Measurements from ENCODE around the gene FBXW8. TPM values are rescaled to one million over a fixed set of nuclear protein-coding genes. Genes with fewer than 3 reads are reported as not detected.

Gene FBXW8
- total RNA-seq, 2 donors from 2014 or later: 8.6 to 8.7 TPM

DNA sequence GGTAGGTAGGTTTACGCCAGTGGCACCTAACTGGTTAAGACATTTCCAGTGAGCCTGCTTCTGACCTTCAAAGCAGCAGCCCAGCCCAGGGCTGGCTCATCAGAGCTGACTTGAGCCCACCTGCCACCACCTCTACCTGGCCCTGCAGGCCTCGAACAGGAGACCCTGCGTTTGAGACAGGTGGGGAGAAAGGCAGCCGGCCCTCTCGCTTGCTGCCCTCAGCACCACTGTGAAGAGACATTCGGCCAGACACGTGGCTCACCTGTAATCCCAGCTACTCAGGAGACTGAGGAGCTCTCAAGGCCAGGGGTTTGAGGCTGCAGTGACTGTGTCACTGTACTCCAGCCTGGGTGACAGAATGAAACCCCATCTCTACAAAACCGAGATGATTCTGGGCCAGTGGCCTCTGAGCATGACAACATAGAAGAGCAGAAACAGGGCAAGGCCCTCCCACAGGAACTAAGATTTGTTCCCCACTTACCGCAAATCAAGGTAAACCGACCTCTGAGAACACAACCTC lies 114.3 kb downstream of the FBXW8 start:
- peaks cover 7% of the 10 kb centered on the region for H3K4me1 Mint-ChIP-seq
- no peaks in the 10 kb centered on the region for H3K27me3 Mint-ChIP-seq
- H3K4me3 Mint-ChIP-seq: peak overlapping the region; percentile 61
- no peaks in the 10 kb centered on the region for H3K9me3 ChIP-seq (ENCODE audit: control insufficient read depth, low read length, poor library complexity, severe bottlenecking)
- H3K36me3 Mint-ChIP-seq (ENCODE audit: low read depth): peaks cover 9% of the 10 kb centered on the region
- ATAC-seq (peak; percentile 16), DNase-seq (no peak)
- H3K27ac Mint-ChIP-seq: peak overlapping the region; percentile 27

DNA sequence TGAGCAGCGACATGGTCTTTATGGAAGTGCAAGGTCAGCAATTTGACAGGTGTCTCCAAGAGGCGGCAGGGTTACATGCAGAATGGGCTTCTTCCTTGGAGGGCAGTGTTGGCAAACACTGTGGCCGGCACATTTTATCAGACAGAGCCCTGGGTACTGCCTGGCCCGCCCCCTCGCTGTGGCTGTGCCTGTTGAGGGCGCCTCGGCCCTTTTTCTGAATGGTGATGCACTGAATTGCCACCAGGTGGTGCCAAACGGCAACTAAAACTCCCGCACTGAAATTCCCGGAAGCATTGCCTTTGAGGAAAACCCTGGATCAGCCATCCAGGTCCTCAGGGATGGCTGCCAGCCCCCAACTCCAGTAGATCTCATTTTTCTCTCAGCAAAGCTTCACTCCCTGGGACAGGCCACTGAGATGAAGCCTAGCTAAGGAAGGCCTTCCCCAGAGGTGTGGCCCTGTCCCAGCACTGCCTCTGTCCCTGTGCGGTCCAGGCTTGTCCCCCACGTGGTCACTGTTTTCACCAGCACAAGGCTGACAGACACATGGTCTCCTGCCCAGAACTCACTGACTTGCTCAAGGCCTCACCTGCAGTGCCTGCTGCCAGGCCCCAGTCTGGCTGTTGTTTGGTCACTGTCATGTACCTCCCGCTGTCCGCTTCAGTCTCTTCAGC lies 114.9 kb downstream of the FBXW8 start:
- Mint-ChIP-seq H3K36me3 (ENCODE audit: low read depth) (peaks cover 8% of the 10 kb centered on the region), H3K4me3 (no peak overlapping the region), H3K27ac (peak overlapping the region; percentile 27)

DNA sequence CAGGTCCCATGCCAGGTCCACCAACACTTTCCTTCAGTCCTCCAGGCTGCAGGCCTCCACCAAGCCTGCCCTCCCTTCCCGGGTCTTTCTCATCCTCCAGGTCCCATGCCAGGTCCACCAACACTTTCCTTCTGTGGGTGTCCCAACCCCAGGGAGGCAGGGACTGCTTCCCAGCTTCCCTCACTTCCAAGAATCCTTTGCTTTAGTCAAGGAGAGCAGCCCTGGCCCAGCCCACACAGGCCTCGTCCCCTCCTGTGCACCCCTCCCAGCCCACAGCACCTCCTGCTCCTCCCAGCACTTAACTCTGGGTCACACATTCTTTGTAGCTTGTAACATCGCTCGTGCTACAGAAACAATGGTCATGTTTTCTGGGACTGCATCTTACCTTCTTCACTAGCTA lies 115.6 kb downstream of the FBXW8 start:
- ATAC-seq: no peak
- no peaks in the 10 kb centered on the region for H3K9me3 ChIP-seq (ENCODE audit: control insufficient read depth, low read length, poor library complexity, severe bottlenecking)
- Mint-ChIP-seq H3K27ac (no peak overlapping the region), H3K27me3 (no peaks in the 10 kb centered on the region), H3K4me3 (no peak overlapping the region), H3K36me3 (ENCODE audit: low read depth) (peaks cover 8% of the 10 kb centered on the region), H3K4me1 (peaks cover 7% of the 10 kb centered on the region)
- DNase-seq: no peak

More for the DNA sequence above, 114.9 kb downstream of the FBXW8 start:
- no peaks in the 10 kb centered on the region for H3K27me3 Mint-ChIP-seq
- ATAC-seq (peak; percentile 80), DNase-seq (peak in 2 of 3 donors; percentile 25 to 34)
- peaks cover 7% of the 10 kb centered on the region for H3K4me1 Mint-ChIP-seq
- no peaks in the 10 kb centered on the region for H3K9me3 ChIP-seq (ENCODE audit: control insufficient read depth, low read length, poor library complexity, severe bottlenecking)

DNA sequence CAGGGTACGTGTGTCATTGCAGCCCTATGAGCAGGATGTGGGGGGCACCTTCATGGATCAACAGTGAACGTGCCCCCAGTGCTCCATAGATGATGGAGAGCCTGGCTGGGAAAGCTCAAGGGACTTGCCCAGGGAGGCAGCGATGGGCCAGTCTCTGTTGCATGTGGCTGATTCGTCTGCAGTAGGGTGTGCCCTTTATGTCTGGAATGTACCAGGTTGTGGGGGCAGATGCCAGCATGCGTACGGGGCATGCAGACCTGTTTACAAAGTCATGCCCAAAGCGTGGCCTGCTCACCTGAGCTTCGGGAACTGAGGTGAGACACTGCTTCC lies 116.1 kb downstream of the FBXW8 start:
- Mint-ChIP-seq H3K4me1 (peaks cover 7% of the 10 kb centered on the region), H3K27ac (no peak overlapping the region), H3K4me3 (no peak overlapping the region), H3K27me3 (no peaks in the 10 kb centered on the region), H3K36me3 (ENCODE audit: low read depth) (peaks cover 5% of the 10 kb centered on the region)
- ATAC-seq (no peak), DNase-seq (no peak)
- H3K9me3 ChIP-seq (ENCODE audit: control insufficient read depth, low read length, poor library complexity, severe bottlenecking): no peaks in the 10 kb centered on the region

DNA sequence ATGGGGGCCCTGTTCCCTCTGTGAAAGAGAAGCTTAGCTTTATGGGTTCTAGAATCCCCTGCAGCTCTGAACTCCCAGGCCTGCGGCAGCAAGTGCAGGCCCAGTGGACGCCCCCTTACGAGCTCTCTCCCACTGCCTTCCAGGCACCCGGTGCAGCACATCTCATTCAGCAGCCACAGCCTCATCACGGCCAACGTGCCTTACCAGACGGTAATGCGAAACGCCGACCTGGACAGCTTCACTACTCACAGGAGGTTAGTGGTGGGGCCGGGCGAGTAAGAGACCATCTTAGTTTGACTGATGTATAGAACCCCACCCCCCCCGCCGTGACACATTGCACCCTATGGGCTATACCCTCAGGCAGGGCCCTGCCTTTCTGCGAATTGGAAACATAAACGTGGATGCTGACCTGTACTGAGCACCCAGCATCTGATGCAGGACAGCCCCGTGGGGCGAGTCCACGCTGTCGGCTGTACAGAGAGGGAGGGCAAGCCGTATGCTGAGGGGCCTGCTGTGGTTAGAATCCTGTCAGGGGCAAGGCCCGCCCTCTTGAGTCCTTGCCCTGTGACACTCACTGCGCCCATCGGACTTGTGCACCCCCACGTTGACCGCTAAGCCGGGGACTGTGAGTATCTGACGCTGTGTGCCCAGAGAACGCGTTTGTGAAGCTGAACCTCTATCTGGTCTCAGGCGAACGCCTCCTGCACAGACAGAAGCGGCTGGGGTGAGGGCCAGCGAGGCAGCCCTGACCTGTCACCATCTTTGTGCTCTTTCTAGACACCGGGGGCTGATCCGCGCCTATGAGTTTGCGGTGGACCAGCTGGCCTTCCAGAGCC lies 116.7 kb downstream of the FBXW8 start:
- no peak for ATAC-seq
- no peak for DNase-seq
- Mint-ChIP-seq H3K27ac (no peak overlapping the region), H3K36me3 (ENCODE audit: low read depth) (peaks cover 5% of the 10 kb centered on the region), H3K4me3 (no peak overlapping the region), H3K4me1 (peaks cover 9% of the 10 kb centered on the region), H3K27me3 (no peaks in the 10 kb centered on the region)
- no peaks in the 10 kb centered on the region for H3K9me3 ChIP-seq (ENCODE audit: control insufficient read depth, low read length, poor library complexity, severe bottlenecking)

DNA sequence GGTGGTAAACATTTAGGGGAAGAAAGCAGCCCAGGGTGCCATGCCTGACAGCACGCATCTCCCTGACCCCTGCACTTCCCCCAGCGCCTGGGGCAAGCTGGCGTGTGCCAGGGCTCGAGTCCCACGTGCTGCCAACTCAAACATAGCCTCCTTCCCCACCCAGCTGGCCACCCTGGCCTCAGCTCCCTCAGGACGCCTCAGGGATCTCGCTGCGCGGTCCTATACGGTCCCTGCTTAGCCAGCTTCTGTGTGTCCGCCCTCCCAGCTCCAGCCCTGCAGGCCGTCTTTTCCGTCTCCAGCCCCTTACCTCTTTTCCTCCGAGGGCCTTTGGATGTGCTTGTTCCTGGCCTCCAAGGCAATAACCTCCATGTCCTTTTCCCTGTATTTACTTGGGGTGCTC lies 117.5 kb downstream of the FBXW8 start:
- Mint-ChIP-seq H3K4me1 (peaks cover 9% of the 10 kb centered on the region), H3K27ac (peak overlapping the region; percentile 29)

DNA sequence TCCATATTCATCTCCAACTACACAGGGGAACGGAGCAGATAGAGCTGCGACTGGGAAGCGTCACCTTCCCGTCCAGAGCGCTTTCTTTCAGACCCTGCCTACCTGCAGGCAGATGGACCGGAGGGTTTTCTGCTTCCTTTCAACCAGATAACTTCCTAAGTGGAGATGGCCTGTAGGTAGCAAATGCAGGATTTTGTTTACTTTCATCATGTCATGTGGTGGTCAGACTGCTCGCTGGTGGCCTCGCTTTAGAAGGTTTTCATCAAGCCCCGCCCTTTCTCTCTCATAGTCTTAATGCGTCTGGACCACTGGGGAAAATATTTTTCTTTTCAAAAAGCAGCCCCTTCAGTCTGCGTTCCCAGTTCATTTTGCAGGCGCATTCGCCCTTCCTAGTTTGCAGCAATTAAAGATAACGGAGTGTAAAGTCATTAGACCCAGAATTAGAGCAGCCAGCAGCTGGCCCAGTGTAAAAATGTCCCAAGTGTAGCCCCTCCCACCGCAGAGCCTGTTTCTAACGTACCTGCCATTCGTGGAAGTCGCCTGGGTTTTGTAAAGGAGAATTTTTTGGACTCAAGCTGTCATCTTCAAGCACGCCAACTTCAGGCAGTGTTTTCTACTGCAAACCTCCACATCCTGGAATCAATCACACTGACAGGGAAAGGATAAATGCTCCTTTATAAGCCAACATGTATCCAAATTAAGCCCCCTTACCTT lies 119.6 kb downstream of the FBXW8 start:
- ATAC-seq: no peak
- DNase-seq: no peak
- peaks cover 6% of the 10 kb centered on the region for H3K4me1 Mint-ChIP-seq
- H3K36me3 Mint-ChIP-seq (ENCODE audit: low read depth): peaks cover 5% of the 10 kb centered on the region
- peak overlapping the region; percentile 19 for H3K27ac Mint-ChIP-seq
- no peaks in the 10 kb centered on the region for H3K27me3 Mint-ChIP-seq
- H3K9me3 ChIP-seq (ENCODE audit: control insufficient read depth, low read length, poor library complexity, severe bottlenecking): no peaks in the 10 kb centered on the region
- H3K4me3 Mint-ChIP-seq: no peak overlapping the region

More for the DNA sequence above, 117.5 kb downstream of the FBXW8 start:
- no peak for ATAC-seq
- Mint-ChIP-seq H3K27me3 (no peaks in the 10 kb centered on the region), H3K4me3 (no peak overlapping the region), H3K36me3 (ENCODE audit: low read depth) (peaks cover 5% of the 10 kb centered on the region)
- H3K9me3 ChIP-seq (ENCODE audit: control insufficient read depth, low read length, poor library complexity, severe bottlenecking): no peaks in the 10 kb centered on the region
- no peak for DNase-seq

DNA sequence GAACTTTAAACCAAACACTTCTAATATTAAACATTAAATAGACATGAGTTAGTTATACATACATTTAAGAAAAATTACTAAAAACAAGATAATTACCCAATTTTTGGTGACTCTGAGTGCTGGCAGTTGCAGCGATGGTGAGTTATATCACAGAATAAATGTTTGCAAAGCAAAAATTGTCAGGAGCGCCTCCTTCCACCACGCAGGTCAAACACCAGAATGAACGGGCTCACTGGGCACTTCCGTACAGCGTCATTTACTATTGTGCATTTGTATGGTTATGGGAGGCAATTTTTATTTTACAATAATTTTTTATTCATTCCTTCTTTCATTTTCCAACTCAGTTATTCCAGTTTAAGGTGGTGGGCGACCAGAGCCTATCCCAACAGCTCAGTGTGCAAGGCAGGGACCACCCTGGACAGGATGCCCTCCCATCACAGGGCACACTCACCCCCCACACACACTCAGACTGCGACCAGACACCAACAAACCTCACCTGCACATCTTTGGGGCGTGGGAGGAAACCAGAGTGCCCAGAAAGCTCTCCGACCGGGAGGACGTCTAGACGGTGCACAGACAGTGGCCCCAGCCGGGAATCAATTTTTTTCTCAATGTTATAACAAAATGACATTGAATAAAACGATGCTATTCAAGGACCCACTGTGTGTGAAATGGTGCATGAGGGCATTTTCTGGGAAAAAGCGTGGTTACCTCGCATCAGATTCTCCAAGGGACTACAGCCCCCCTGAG lies 121.3 kb downstream of the FBXW8 start:
- peaks cover 2% of the 10 kb centered on the region for H3K4me1 Mint-ChIP-seq
- H3K36me3 Mint-ChIP-seq (ENCODE audit: low read depth): peaks cover 5% of the 10 kb centered on the region
- H3K27me3 Mint-ChIP-seq: no peaks in the 10 kb centered on the region
- no peak overlapping the region for H3K4me3 Mint-ChIP-seq
- DNase-seq (no peak), ATAC-seq (no peak)
- H3K9me3 ChIP-seq (ENCODE audit: control insufficient read depth, low read length, poor library complexity, severe bottlenecking): no peaks in the 10 kb centered on the region
- no peak overlapping the region for H3K27ac Mint-ChIP-seq

DNA sequence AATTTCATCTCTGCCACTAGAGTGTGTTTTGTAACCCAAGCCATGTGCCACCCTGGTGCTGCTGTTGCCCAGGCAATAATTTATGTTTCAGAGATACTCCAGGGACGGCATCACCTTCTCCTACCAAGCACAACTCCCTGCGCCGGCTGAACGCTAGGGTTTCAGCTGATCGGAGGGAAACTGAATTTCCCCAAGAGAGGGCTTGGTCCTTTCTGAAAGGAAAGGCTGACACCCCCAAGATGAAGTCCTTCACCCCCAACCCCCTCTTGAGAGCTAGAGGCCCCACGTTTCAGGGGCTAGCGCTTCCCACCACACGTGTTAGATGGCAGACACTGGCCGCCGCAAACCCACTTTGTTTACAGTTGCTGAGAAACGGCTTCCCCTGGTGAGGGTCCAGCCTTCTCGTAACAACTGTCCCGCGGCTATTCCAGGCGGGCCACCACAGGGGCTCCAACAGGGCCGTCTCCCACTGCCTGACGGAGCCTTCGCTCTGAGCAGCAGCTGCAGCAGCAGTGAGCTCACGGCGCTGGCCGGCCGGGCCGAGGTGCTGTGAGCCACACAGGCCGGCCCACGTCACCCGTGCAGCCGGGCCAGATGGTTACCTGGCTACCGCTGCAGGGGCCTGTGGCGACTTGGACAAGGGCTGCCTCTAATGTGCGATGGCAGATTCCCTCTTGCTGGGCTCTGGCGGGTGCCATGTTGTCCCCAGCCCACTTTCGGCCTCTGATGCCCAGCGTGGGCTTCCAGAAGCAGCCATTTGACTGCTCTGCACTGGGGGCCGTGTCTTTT lies 122.0 kb downstream of the FBXW8 start:
- Mint-ChIP-seq H3K4me1 (peaks cover 2% of the 10 kb centered on the region), H3K27ac (no peak overlapping the region), H3K27me3 (no peaks in the 10 kb centered on the region), H3K36me3 (ENCODE audit: low read depth) (peaks cover 5% of the 10 kb centered on the region), H3K4me3 (no peak overlapping the region)
- ATAC-seq: no peak
- H3K9me3 ChIP-seq (ENCODE audit: control insufficient read depth, low read length, poor library complexity, severe bottlenecking): no peaks in the 10 kb centered on the region
- no peak for DNase-seq

DNA sequence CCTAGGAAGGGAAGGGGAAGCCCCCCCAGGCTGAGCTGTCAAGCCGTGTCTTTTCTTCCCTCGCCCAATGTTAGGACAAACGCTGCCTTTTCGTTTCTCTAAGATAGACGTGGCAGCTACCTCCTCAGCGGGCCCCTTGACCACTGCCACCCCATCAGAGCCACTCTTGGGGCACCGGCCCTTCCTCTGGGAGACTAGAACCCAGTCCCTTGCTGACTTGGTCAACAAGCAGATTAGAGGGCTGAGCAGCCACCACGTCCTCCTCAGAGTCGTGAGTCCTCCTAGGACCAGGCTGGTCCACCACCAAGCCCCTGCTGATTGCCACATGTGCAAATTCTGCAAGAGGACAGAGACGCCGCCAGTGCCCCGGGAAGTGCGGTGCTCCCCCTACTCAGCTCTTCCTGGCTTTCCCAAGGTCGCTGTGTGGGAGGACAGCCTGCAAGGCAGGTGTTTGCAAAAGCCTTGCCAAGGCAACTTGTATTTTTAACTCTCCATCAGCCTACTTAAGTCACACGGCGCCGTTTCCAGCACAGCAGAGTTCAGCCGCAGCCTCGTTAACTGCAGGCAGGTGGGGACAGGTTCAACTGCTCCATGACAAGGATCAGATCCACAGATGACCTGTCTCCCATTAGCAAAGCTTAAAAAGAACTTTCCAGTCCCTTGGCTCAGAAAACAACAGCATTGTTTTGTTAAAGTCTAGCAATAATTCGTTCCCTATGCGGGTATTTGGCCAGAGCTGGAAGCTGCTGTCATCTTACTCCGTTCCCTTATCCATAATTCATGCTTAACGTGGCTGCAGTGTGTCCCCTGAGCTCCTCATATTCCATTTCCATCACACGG lies 122.9 kb downstream of the FBXW8 start:
- H3K27me3 Mint-ChIP-seq: no peaks in the 10 kb centered on the region
- no peak for DNase-seq
- no peak for ATAC-seq
- H3K4me3 Mint-ChIP-seq: peak overlapping the region; percentile 36
- no peaks in the 10 kb centered on the region for H3K9me3 ChIP-seq (ENCODE audit: control insufficient read depth, low read length, poor library complexity, severe bottlenecking)
- H3K27ac Mint-ChIP-seq: no peak overlapping the region
- H3K4me1 Mint-ChIP-seq: peaks cover 2% of the 10 kb centered on the region
- H3K36me3 Mint-ChIP-seq (ENCODE audit: low read depth): peaks cover 5% of the 10 kb centered on the region

DNA sequence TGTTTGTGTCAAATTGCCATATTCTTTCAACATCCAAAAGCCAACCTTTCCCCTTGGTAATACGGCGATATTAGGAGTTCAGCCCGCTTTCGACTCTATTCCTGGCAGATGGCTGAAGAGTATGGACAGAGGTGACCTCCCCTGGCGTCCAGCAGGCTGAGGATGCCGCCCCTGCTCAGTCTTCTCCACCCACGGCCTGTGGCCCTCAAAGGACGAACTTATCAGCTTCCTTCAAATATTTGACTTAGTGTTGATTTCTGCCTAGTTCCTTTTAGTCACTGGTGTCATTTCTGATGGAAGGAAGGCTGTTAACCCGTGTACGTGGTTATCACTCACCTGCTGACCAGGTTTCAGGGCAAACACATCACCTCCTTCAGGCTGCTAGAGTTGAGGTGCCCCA lies 123.5 kb downstream of the FBXW8 start:
- DNase-seq (no peak), ATAC-seq (no peak)
- Mint-ChIP-seq H3K4me3 (peak overlapping the region; percentile 36), H3K27me3 (no peaks in the 10 kb centered on the region), H3K4me1 (peaks cover 2% of the 10 kb centered on the region), H3K27ac (no peak overlapping the region), H3K36me3 (ENCODE audit: low read depth) (peaks cover 2% of the 10 kb centered on the region)
- no peaks in the 10 kb centered on the region for H3K9me3 ChIP-seq (ENCODE audit: control insufficient read depth, low read length, poor library complexity, severe bottlenecking)
